K562 (cell line): ENCODE results near the gene MED13L. TPM values are rescaled to one million over a fixed set of nuclear protein-coding genes. Genes with fewer than 3 reads are reported as not detected.

Experiments used
- ATAC-seq: fragments of 200-7000 bp; cut with Tn5 transposase; 3 replicates; pipeline ENCODE4 v1.9.1; 2020; ENCODE audit warnings: moderate library complexity
- BruUV-seq: library from RNA; stranded (reverse); fragments of 400-500 nt; replicated peaks from 2 replicates; lab custom pipeline; 2021; lab: Mats Ljungman, UMichigan
- CTCF ChIA-PET: fragments of 300-600 bp; formaldehyde crosslinking; extraction: SDS; loops from one replicate; lab custom pipeline; 2021; ENCODE audit warnings: low intra/inter-chr PET ratio; lab: Yijun Ruan, JAX
- POLR2A ChIA-PET: fragments of 300-600, 350-650 bp; sonication (Branson Sonifier 250); formaldehyde crosslinking; extraction: SDS; loops from one replicate; lab custom pipeline; 2021; ENCODE audit warnings: antibody characterized with exemption, inconsistent platforms; lab: Yijun Ruan, JAX
- DNase-seq, 4 experiments: peaks; one replicate each; pipeline versions ENCODE4 v3.0.0 to v3.0.0-alpha.2; 2011 to 2018; ENCODE audit warnings: low spot score in 3 of 4, mixed read lengths in 3 of 4; ENCODE audit errors: extremely low read depth in 1 of 4
- FAIRE-seq: peaks from 2 replicates; lab custom pipeline; 2011; peaks lifted over from hg19 to GRCh38; lab: Jason Lieb, UNC
- H2AFZ ChIP-seq: 2 replicates; pipeline ENCODE4 v1.6.0; 2011; ENCODE audit warnings: low read depth, low read length, control low read depth, inconsistent platforms
- H3K27ac ChIP-seq: fragments of 200-600 bp; 3 replicates; pipeline ENCODE4 v1.8.0; 2011; ENCODE audit warnings: low read depth, mild to moderate bottlenecking, control low read depth, inconsistent platforms, low read length, moderate library complexity, mixed read lengths; ENCODE audit errors: extremely low read depth
- H3K27me3 ChIP-seq, 2 experiments: fragments of 300-600 bp in 1 of 2; 2 replicates in 1 of 2; 3 replicates in 1 of 2; pipeline versions ENCODE4 v1.6.0 to v1.8.0; 2011; ENCODE audit warnings: inconsistent platforms in 2 of 2, low read length in 2 of 2, mild to moderate bottlenecking in 1 of 2, mixed read lengths in 1 of 2, moderate library complexity in 1 of 2; ENCODE audit not compliant: control insufficient read depth in 2 of 2, insufficient read depth in 2 of 2
- H3K36me3 ChIP-seq: fragments of 300-600 bp; 3 replicates; pipeline ENCODE4 v1.8.0; 2011; ENCODE audit warnings: mild to moderate bottlenecking, low read length, inconsistent platforms; ENCODE audit not compliant: control insufficient read depth, insufficient read depth
- H3K4me1 ChIP-seq, 2 experiments: fragments of 200-600 bp in 1 of 2; replicated peaks in 1 of 2; 2 replicates in 1 of 2; 3 replicates in 1 of 2; pipeline versions ENCODE4 v1.5.1 to v1.8.0; 2011; ENCODE audit warnings: inconsistent platforms in 2 of 2, low read length in 2 of 2, mild to moderate bottlenecking in 1 of 2, mixed read lengths in 1 of 2, moderate library complexity in 1 of 2; ENCODE audit not compliant: control insufficient read depth in 2 of 2, insufficient read depth in 2 of 2
- H3K4me2 ChIP-seq: 2 replicates; pipeline ENCODE4 v1.6.1; 2011; ENCODE audit warnings: low read length, control low read depth, inconsistent platforms, mixed read lengths; ENCODE audit not compliant: insufficient read depth
- H3K4me3 ChIP-seq: fragments of 200-600 bp; sonication (generic), shearing (Covaris generic); 2 replicates; pipeline ENCODE4 v1.5.1; 2016; ENCODE audit warnings: control low read depth, inconsistent platforms
- H3K79me2 ChIP-seq: fragments of 200-600 bp; 3 replicates; pipeline ENCODE4 v1.8.0; 2011; ENCODE audit warnings: low read length, inconsistent platforms; ENCODE audit not compliant: control insufficient read depth, insufficient read depth
- H3K9ac ChIP-seq, 2 experiments: 2 replicates each; pipeline versions ENCODE4 v1.6.0 to v1.6.1; 2011; ENCODE audit warnings: low read depth in 2 of 2, low read length in 2 of 2, control low read depth in 1 of 2, inconsistent platforms in 1 of 2, mild to moderate bottlenecking in 1 of 2, mixed read lengths in 1 of 2; ENCODE audit not compliant: insufficient read depth in 1 of 2
- H3K9me1 ChIP-seq: one replicate; pipeline ENCODE4 v1.6.0; 2011; ENCODE audit warnings: inconsistent platforms, mild to moderate bottlenecking, low read length, moderate library complexity; ENCODE audit not compliant: control insufficient read depth, insufficient read depth
- H3K9me3 ChIP-seq: replicated peaks from 2 replicates; pipeline ENCODE4 v1.5.1; 2011; ENCODE audit warnings: low read depth, low read length, inconsistent platforms; ENCODE audit not compliant: control insufficient read depth, insufficient read depth
- H4K20me1 ChIP-seq: replicated peaks from 2 replicates; pipeline ENCODE4 v1.6.1; 2011; ENCODE audit warnings: low read length, inconsistent platforms, mixed read lengths; ENCODE audit not compliant: control insufficient read depth, insufficient read depth
- CEBPG ChIP-seq, 3 experiments: fragments of 200-800 bp in 1 of 3; sonication (Bioruptor generic) in 1 of 3; sonication (generic) in 1 of 3; formaldehyde crosslinking in 1 of 3; IDR thresholded peaks in 2 of 3; conservative IDR thresholded peaks in 1 of 3; 2 replicates each; pipeline versions ENCODE4 v1.6.1 to v1.8.0; 2016 to 2022; ENCODE audit warnings: missing compliant biosample characterization in 2 of 3, missing genetic modification characterization in 2 of 3, mild to moderate bottlenecking in 1 of 3, missing genetic modification reagents in 1 of 3
- MEIS2 ChIP-seq: fragments of 450-650 bp; IDR thresholded peaks from 2 replicates; pipeline ENCODE4 v1.6.1; 2014; ENCODE audit warnings: mild to moderate bottlenecking; ENCODE audit not compliant: partially characterized antibody
- RBM14 ChIP-seq: fragments of 200-400 bp; formaldehyde crosslinking; IDR thresholded peaks from 2 replicates; pipeline ENCODE4 v1.6.1; 2018; ENCODE audit warnings: low read depth, mild to moderate bottlenecking, low read length, moderate library complexity, borderline replicate concordance; ENCODE audit not compliant: insufficient read depth
- SNIP1 ChIP-seq: fragments of 450-650 bp; IDR thresholded peaks from 2 replicates; pipeline ENCODE4 v1.7.1; 2017; ENCODE audit warnings: low read depth, mild to moderate bottlenecking
- XRCC4 ChIP-seq: IDR thresholded peaks from one replicate; pipeline ENCODE4 v1.6.1; 2011; ENCODE audit not compliant: insufficient read depth, insufficient read length; ENCODE audit errors: extremely low read depth
- WGBS: fragments of 100-300 bp; shearing (Covaris generic); methylation state at CpG from one replicate; pipeline ENCODE4 v1.1.6; 2016; ENCODE audit warnings: low coverage, mixed read lengths; ENCODE audit not compliant: insufficient coverage; ENCODE audit errors: missing lambda C conversion rate; 5-methylcytosine and 5-hydroxymethylcytosine counted together
- in situ Hi-C: fragments of 300-500 bp; cut with MboI; formaldehyde crosslinking; loops from 4 replicates; pipeline ENCODE4 v1.15.0; 2018; ENCODE audit warnings: inconsistent platforms, mixed read lengths
- intact Hi-C: fragments of 100-400 bp; cut with micrococcal nuclease; formaldehyde crosslinking; loops from 2 replicates; pipeline ENCODE4 v1.14.2; 2022
- polyA plus RNA-seq, 8 experiments: library from polyadenylated mRNA; depleted of rRNA in 4 of 8; stranded (reverse) in 5 of 8; unstranded in 3 of 8; fragments of >200 nt; fragmentation: Nextera tagmentation in 2 of 8; fragmentation: Illumina TruSeq in 1 of 8; extraction: Ambion mirVana in 2 of 8; extraction: Trizol in 1 of 8; gene quantifications; 2 replicates each; pipeline versions ENCODE4 v1.2.1 to v1.2.3, GENCODE V29; 2011 to 2014; ENCODE audit warnings: inconsistent platforms in 1 of 8, missing spikeins in 1 of 8
- total RNA-seq, 7 experiments: library from RNA; depleted of rRNA in 6 of 7; stranded (reverse); fragments of >200 nt in 6 of 7; fragmentation: Illumina TruSeq in 2 of 7; extraction: Trizol in 2 of 7; gene quantifications; 2 replicates each; pipeline versions ENCODE4 v1.2.1 to v1.2.3, GENCODE V29; 2011 to 2021; ENCODE audit warnings: low replicate concordance in 1 of 7
- TF ChIP-seq, protein P1 (sequence below): sonication (generic); formaldehyde crosslinking; IDR thresholded peaks from 2 replicates; pipeline ENCODE4 v1.8.0; 2022; ENCODE audit warnings: missing genetic modification reagents, mild to moderate bottlenecking, moderate library complexity, borderline replicate concordance

Gene MED13L
- total and polyA plus RNA-seq, 9 of the 15 experiments (the other 6 are each of a cell fraction or from before 2014, with no cell fraction given), result 13.4 to 90.3 (median 36.9) TPM

GRCh38 chr12:115993737-115994136, 283.8 kb downstream of the MED13L start:
- CTCF ChIA-PET, result no interaction called here
- H3K79me2 ChIP-seq, result peaks cover 16% of the 10 kb centered on the region; the same call in 2 of the 3 replicates
- no peak overlapping the region for H3K4me2 ChIP-seq
- H3K27me3 ChIP-seq, result no peaks in the 10 kb centered on the region
- WGBS, result 87% methylated on average over 2 of the region's 2 CpGs
- POLR2A ChIA-PET, result interaction anchor here (0.6 kb wide), 1 partner anchor 270 kb away, joined by 3 read pairs; no protein-coding TSS in a partner anchor
- FAIRE-seq, result no peak
- no peak overlapping the region for H3K9ac ChIP-seq
- H3K4me3 ChIP-seq, result no peak overlapping the region
- H4K20me1 ChIP-seq, result peaks cover 14% of the 10 kb centered on the region; the same call in 1 of the 2 replicates
- peak; percentile 57; the same call in 1 of the 2 replicates for TF ChIP-seq CEBPG (CRISPR knock-in tag; IDR thresholded peaks at IDR 0.05)
- peak in 1 of 2 experiments; percentile 75; a peak in 2 of 4 replicates for TF ChIP-seq CEBPG (tag; conservative IDR thresholded peaks at IDR 0.05 in 1 of 2, IDR thresholded peaks at IDR 0.05 in 1 of 2)
- no peak for TF ChIP-seq SNIP1
- H2AFZ ChIP-seq, result no peak overlapping the region
- in situ Hi-C loops, result loop anchor here (25.0 kb wide), 1 partner anchor 694 kb away; no protein-coding TSS in a partner anchor
- no peak for DNase-seq
- H3K27ac ChIP-seq, result no peak overlapping the region
- no peak for ATAC-seq
- intact Hi-C loops, result loop anchor here (10.0 kb wide), 1 partner anchor 601 kb away; no protein-coding TSS in a partner anchor
- H3K36me3 ChIP-seq, result peaks cover 82% of the 10 kb centered on the region
- no peaks in the 10 kb centered on the region for H3K9me3 ChIP-seq
- H3K4me1 ChIP-seq, result no peaks in the 10 kb centered on the region
- BruUV-seq, result no TSS peak
- no peaks in the 10 kb centered on the region for H3K9me1 ChIP-seq

DNA sequence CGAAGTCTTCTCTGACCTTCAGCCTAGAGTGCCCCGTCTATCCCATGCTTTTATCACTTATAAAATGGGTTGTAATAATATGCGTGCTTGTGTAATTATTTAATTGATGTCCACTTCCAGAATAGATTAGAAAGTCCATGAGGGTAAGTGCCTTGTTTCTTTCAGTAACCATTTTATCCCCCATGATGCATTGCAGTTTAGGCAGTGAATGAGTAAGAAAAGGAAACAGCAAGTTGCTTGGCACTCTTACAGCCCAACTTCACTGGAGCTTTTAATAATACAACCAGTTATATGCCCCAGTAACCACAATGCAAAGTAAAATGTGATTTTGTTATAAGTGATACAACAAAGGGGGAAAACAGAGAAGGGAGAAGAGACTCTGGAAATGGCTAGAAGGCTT, 287.3 kb downstream of the MED13L start:
- no peak overlapping the region for H3K9ac ChIP-seq
- H2AFZ ChIP-seq, result no peak overlapping the region
- H3K79me2 ChIP-seq, result peaks cover 31% of the 10 kb centered on the region; the same call in 2 of the 3 replicates
- FAIRE-seq (no peak), DNase-seq (no peak), ATAC-seq (no peak)
- ChIA-PET POLR2A (interaction anchor here (1.0 kb wide), 1 partner anchor 12 kb away, joined by 3 read pairs; no protein-coding TSS in a partner anchor), CTCF (no interaction called here)
- H3K9me1 ChIP-seq, result no peaks in the 10 kb centered on the region
- peaks cover 81% of the 10 kb centered on the region for H3K36me3 ChIP-seq
- no peaks in the 10 kb centered on the region for H3K4me1 ChIP-seq
- H3K9me3 ChIP-seq, result no peaks in the 10 kb centered on the region
- no TSS peak for BruUV-seq
- H3K4me2 ChIP-seq, result no peak overlapping the region
- no peak for TF ChIP-seq RBM14
- TF ChIP-seq MEIS2, result no peak
- TF ChIP-seq, protein P1, sequence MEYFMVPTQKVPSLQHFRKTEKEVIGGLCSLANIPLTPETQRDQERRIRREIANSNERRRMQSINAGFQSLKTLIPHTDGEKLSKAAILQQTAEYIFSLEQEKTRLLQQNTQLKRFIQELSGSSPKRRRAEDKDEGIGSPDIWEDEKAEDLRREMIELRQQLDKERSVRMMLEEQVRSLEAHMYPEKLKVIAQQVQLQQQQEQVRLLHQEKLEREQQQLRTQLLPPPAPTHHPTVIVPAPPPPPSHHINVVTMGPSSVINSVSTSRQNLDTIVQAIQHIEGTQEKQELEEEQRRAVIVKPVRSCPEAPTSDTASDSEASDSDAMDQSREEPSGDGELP (CRISPR knock-in tag), result no peak
- no peak for TF ChIP-seq XRCC4
- in situ Hi-C loops (loop anchor here (25.0 kb wide), 1 partner anchor 697 kb away; no protein-coding TSS in a partner anchor), intact Hi-C loops (loop anchor here (10.0 kb wide), 1 partner anchor 605 kb away; no protein-coding TSS in a partner anchor)
- WGBS, result 96% methylated on average over 3 of the region's 3 CpGs
- H3K4me3 ChIP-seq, result no peak overlapping the region
- H3K27me3 ChIP-seq, result no peaks in the 10 kb centered on the region
- H3K27ac ChIP-seq, result no peak overlapping the region
- peaks cover 14% of the 10 kb centered on the region; the same call in 1 of the 2 replicates for H4K20me1 ChIP-seq
